Fibroblast of mammary gland (primary cell): Measurements from ENCODE around the gene TTC28.
A peak's percentile ranks its signal among the peaks of the same experiment; 100 is the strongest.

ENCODE experiments used
- DNase-seq: peaks from one replicate; pipeline ENCODE4 v3.0.0-alpha.2; 2010; ENCODE audit warnings: low read depth
- H3K4me3 ChIP-seq: 2 replicates; pipeline ENCODE4 v1.5.1; 2011; ENCODE audit warnings: low read depth, mild to moderate bottlenecking, low read length, moderate library complexity; ENCODE audit not compliant: control insufficient read depth
- CTCF ChIP-seq: conservative IDR thresholded peaks from 2 replicates; pipeline ENCODE4 v1.5.1; 2011; ENCODE audit warnings: low read depth, low read length, inconsistent platforms; ENCODE audit not compliant: control insufficient read depth, insufficient read depth

TTC28 gene

DNA sequence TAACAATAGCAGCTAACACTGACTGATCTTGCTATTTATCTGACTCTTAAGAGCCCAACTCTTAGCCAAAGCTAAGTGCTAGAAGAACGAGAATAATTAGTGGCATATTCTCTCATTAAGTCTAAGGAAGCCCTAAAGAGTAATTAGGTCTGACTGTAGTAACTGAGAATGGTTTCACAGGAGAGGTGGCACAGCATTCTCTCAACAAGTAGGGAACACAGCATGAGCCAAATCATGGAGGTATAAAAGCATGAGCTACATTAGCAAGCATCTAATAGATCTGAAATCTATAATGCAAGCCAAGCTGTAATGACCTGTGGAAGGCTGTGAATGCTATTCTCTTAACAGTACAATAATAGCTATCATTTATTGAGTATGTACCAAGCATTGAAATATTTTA lies 230.6 kb downstream of the TTC28 start:
- H3K4me3 ChIP-seq = no peak overlapping the region
- TF ChIP-seq CTCF = no peak
- DNase-seq = no peak

- H3K4me3 ChIP-seq = no peak overlapping the region
- no peak for DNase-seq
- no peak for TF ChIP-seq CTCF
These were observed 231.0 kb downstream of the TTC28 start for GRCh38 chr22:28448625-28449024.

GRCh38 chr22:28444659-28445058 lies 235.0 kb downstream of the TTC28 start:
- peak; percentile 23 for DNase-seq
- TF ChIP-seq CTCF = no peak
- H3K4me3 ChIP-seq = no peak overlapping the region

DNA sequence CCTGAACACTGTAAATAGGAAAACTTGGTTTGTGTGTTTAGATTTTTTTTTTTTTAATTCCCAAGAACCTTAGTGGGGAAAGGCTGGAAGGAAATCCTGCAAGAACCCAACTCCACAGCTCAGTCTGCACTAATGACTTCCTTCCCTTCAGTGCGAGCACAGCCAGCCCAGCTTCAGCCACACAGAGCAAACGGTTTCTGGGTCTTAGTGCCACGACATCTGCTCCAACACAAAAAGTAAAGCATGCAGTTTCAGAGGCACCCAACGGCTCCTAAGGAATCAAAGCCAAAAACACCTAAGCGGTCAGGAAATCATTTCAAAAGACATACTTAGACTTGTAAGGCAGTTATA lies 236.1 kb downstream of the TTC28 start:
- peak; percentile 75 for DNase-seq

DNA sequence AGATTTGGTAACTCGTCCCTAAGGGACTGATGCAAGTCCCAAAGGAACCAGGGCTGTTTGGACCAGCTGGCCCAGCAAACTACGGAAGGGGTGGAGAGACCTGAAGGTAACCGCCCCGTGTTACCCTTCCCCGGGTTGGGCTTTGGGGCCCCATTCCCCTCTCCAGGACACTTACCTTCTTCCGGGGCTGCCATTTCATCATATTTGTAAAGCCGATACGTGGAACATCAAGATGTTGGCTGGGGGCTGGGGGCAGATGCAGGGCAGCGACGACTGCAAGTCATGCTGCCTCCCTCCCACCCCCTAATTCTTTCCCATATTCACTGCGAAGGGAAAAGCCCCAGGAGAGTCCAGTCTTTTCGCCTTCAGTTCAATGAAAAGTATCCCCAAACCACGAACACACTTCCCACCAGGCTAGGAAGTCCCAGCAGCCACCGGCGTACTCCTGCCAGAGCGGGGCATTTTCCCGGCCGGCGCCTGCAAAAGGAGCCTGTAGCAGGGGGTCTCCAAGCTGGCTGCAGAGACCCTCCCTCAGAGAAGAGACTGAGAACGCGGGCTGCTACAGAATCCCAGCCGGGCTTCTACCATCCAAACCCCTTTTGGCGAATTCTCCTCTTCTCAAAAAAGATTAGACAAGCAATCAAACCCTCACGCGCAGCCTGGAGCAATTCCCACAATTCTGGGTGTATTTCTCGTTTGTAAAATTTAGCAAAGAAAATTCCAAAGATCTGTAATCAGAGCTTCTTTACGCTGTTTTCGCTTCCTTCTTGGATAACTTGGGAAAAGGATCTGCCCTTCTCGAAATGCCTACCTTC lies 236.7 kb downstream of the TTC28 start:
- peak; percentile 31 for DNase-seq

More for the DNA sequence above, 236.1 kb downstream of the TTC28 start:
- peak overlapping the region; percentile 61 for H3K4me3 ChIP-seq
- no peak for TF ChIP-seq CTCF

DNA sequence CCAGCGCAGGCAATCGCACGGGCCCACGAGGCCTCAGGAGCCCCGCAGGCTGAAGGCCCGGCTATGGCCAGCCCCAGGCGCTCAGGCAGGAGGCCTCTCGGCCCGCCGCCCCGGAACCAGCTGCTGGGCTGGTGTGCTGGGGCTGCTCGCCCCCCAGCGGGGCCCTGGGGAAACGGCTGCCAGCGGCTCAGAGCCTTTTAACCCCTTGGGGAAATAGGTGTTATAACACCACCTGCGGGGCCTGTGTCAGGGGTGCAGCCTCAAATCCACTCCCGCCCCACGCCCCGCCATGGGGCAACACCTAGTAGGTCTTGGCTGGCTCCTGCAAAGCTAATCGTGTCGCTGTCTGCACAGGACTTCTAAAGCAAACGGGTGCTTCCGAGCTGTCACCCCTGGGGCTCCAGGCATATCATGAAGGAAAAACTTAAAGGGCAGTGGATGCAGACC lies 237.4 kb downstream of the TTC28 start:
- peak; percentile 53 for TF ChIP-seq CTCF
- DNase-seq = peak; percentile 64
- H3K4me3 ChIP-seq = peak overlapping the region; percentile 61

More for the DNA sequence above, 236.7 kb downstream of the TTC28 start:
- TF ChIP-seq CTCF = no peak
- H3K4me3 ChIP-seq = peak overlapping the region; percentile 61
